PC-9 (cell line): Measurements from ENCODE around the gene LRGUK. TPM values are rescaled to one million over a fixed set of nuclear protein-coding genes. Genes with fewer than 3 reads are reported as not detected.

Experiments
- BruUV-seq: library from RNA; stranded (reverse); fragments of 400-500 nt; replicated peaks from 2 replicates; lab custom pipeline; 2021; lab: Mats Ljungman, UMichigan
- CTCF ChIA-PET: fragments of 300-600 bp; sonication (Branson Sonifier 250); formaldehyde crosslinking; loops from one replicate; lab custom pipeline; 2022; ENCODE audit warnings: antibody characterized with exemption; lab: Charles Lee
- POLR2A ChIA-PET: fragments of 300-600 bp; sonication (Branson Sonifier 250); formaldehyde crosslinking; loops from one replicate; lab custom pipeline; 2022; ENCODE audit warnings: antibody characterized with exemption; ENCODE audit not compliant: unreplicated experiment; lab: Charles Lee
- DNase-seq, 2 experiments: peaks; one replicate each; pipeline versions ENCODE4 v3.0.0 to v3.0.0-alpha.2; 2015 to 2022; ENCODE audit warnings: mixed read lengths in 1 of 2
- H2AFZ ChIP-seq: fragments of 200-600 bp; sonication (generic); 2 replicates; pipeline ENCODE4 v1.8.1; 2017; ENCODE audit warnings: antibody characterized with exemption
- H3F3A ChIP-seq: fragments of 200-600 bp; sonication (generic); 2 replicates; pipeline ENCODE4 v1.8.1; 2017; ENCODE audit warnings: antibody characterized with exemption, mild to moderate bottlenecking, low read depth; ENCODE audit not compliant: insufficient read depth
- H3K27ac ChIP-seq: fragments of 200-600 bp; sonication (generic); 2 replicates; pipeline ENCODE4 v1.6.1; 2016; ENCODE audit warnings: mixed run types
- H3K27me3 ChIP-seq: fragments of 200-600 bp; sonication (generic); 2 replicates; pipeline ENCODE4 v1.6.1; 2016; ENCODE audit warnings: low read depth, mixed run types; ENCODE audit not compliant: insufficient read depth
- H3K36me3 ChIP-seq: fragments of 200-600 bp; sonication (generic); 2 replicates; pipeline ENCODE4 v1.6.1; 2016; ENCODE audit warnings: low read depth, mixed run types
- H3K4me1 ChIP-seq: fragments of 200-600 bp; sonication (generic); replicated peaks from 2 replicates; pipeline ENCODE4 v1.6.1; 2016; ENCODE audit warnings: mixed run types; ENCODE audit not compliant: insufficient read depth
- H3K4me2 ChIP-seq: fragments of 200-600 bp; sonication (generic); 2 replicates; pipeline ENCODE4 v1.6.1; 2017; ENCODE audit warnings: mixed run types
- H3K4me3 ChIP-seq: fragments of 200-600 bp; sonication (generic); 2 replicates; pipeline ENCODE4 v1.6.1; 2016; ENCODE audit warnings: mixed run types
- H3K79me2 ChIP-seq: fragments of 200-600 bp; sonication (generic); 2 replicates; pipeline ENCODE4 v1.6.1; 2017; ENCODE audit warnings: low read depth, mixed run types
- H3K9me2 ChIP-seq: fragments of 200-600 bp; sonication (generic); 2 replicates; pipeline ENCODE4 v1.8.1; 2017; ENCODE audit warnings: mild to moderate bottlenecking; ENCODE audit not compliant: insufficient read depth
- H3K9me3 ChIP-seq: fragments of 200-600 bp; sonication (generic); 2 replicates; pipeline ENCODE4 v1.8.1; 2016; ENCODE audit warnings: low read depth; ENCODE audit not compliant: insufficient read depth
- H4K20me1 ChIP-seq: fragments of 200-600 bp; sonication (generic); 2 replicates; pipeline ENCODE4 v1.8.1; 2017; ENCODE audit not compliant: insufficient read depth
- CTCF ChIP-seq: fragments of 200-600 bp; sonication (generic); conservative IDR thresholded peaks from 2 replicates; pipeline ENCODE4 v1.6.1; 2017; ENCODE audit warnings: mixed run types, antibody characterized with exemption, mild to moderate bottlenecking, moderate library complexity
- EZH2 ChIP-seq: fragments of 200-600 bp; sonication (generic); IDR thresholded peaks from 2 replicates; pipeline ENCODE4 v1.8.0; 2017; ENCODE audit warnings: antibody characterized with exemption, low read depth
- intact Hi-C: fragments of 100-400 bp; cut with micrococcal nuclease; formaldehyde crosslinking; loops from one replicate; pipeline ENCODE4 v1.10.0; 2022; ENCODE audit not compliant: unreplicated experiment
- total RNA-seq: library from RNA; stranded (reverse); gene quantifications from 2 replicates; pipeline ENCODE4 v1.2.3, GENCODE V29; 2021

The LRGUK gene
- total RNA-seq, 1 experiment from 2014 or later, result 2.3 TPM

GRCh38 chr7:134126596-134126965 lies 559 bp upstream of the LRGUK start:
- no peak for DNase-seq
- no peaks in the 10 kb centered on the region for H3K36me3 ChIP-seq
- H3K79me2 ChIP-seq, result no peaks in the 10 kb centered on the region
- H4K20me1 ChIP-seq, result no peaks in the 10 kb centered on the region
- POLR2A ChIA-PET, result no interaction called here
- peak overlapping the region; percentile 71 for H3K4me3 ChIP-seq
- no TSS peak for BruUV-seq
- no peaks in the 10 kb centered on the region for H3K9me2 ChIP-seq
- H2AFZ ChIP-seq, result peak overlapping the region; percentile 95; the same call in 1 of the 2 replicates
- TF ChIP-seq CTCF (no peak), EZH2 (no peak)
- CTCF ChIA-PET, result no interaction called here
- H3K9me3 ChIP-seq, result no peaks in the 10 kb centered on the region
- H3K4me2 ChIP-seq, result peak overlapping the region; percentile 93
- intact Hi-C loops, result no loop called here
- 0 out of 2 replicates have a peak, but pooled peaks cover 9% of the 10 kb centered on the region for H3K27me3 ChIP-seq
- peaks cover 10% of the 10 kb centered on the region; the same call in 1 of the 2 replicates for H3K4me1 ChIP-seq
- no peak overlapping the region for H3K27ac ChIP-seq
- no peaks in the 10 kb centered on the region for H3F3A ChIP-seq

DNA sequence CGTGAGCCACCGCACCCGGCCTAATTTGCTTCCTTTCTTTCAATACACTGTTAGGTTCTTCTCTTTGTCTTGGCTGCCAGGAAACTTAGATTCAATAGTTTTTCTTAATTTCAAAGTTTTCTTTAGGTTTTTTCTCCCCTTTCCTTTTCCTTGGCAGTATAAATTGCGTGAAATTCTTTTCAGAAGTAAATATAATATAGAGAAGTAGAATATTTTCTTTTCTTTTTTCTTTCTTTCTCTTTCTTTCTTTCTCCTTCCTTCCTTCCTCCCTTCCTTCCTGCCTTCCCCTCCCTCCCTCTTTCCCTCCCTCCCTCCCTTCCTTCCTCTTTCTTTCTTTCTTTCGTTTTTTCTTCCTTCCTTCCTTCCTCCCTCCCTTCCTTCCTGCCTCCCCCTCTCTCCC lies 1.7 kb downstream of the LRGUK start:
- Histone ChIP-seq H3F3A (no peaks in the 10 kb centered on the region), H3K9me2 (no peaks in the 10 kb centered on the region), H3K36me3 (no peaks in the 10 kb centered on the region), H4K20me1 (no peaks in the 10 kb centered on the region), H3K79me2 (no peaks in the 10 kb centered on the region), H3K4me2 (no peak overlapping the region), H2AFZ (no peak overlapping the region), H3K4me1 (peaks cover 10% of the 10 kb centered on the region; the same call in 1 of the 2 replicates), H3K9me3 (no peaks in the 10 kb centered on the region), H3K27me3 (no peaks in the 10 kb centered on the region), H3K27ac (no peak overlapping the region), H3K4me3 (no peak overlapping the region)
- ChIA-PET POLR2A (no interaction called here), CTCF (no interaction called here)
- no TSS peak for BruUV-seq
- no peak for DNase-seq
- intact Hi-C loops, result no loop called here
- no peak for TF ChIP-seq EZH2
- no peak for TF ChIP-seq CTCF

DNA sequence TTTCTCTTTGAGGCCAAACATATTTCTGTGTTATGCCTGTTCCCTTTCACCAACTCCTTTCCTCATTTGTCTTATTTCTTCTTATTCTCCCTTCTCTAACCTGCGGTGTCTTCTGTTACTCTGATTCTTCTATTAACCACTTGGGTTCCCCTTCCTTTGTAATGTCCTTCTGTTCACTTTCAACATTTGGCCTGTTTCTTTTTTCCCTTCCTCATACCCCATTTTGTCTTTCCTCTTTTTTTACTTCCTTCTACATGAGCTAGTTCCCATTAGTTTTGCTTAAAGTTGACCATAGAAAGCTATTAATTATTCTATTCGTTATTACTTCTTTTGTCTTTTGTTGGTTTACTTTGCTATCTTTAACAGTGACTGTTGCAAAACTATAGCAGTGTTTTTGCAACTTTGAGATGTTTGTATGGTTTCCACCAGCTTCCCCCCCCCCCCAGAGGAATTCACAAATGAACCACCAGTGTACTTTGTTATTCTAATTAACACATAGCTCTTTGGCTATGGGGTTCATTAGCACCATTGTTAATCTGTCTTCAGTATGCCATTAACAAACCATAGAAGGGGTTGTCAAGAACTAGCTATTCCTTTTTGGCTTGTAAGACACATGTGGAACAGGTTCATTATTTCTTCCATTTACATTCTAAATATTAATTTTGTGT lies 2.9 kb downstream of the LRGUK start:
- no peak for DNase-seq
- H3F3A ChIP-seq, result no peaks in the 10 kb centered on the region
- H3K27ac ChIP-seq, result no peak overlapping the region
- no peaks in the 10 kb centered on the region for H3K79me2 ChIP-seq
- H3K9me2 ChIP-seq, result no peaks in the 10 kb centered on the region
- no peak overlapping the region for H3K4me3 ChIP-seq
- H3K36me3 ChIP-seq, result no peaks in the 10 kb centered on the region
- no peaks in the 10 kb centered on the region for H3K27me3 ChIP-seq
- H3K4me2 ChIP-seq, result no peak overlapping the region
- H3K4me1 ChIP-seq, result peaks cover 10% of the 10 kb centered on the region; the same call in 1 of the 2 replicates
- no peaks in the 10 kb centered on the region for H3K9me3 ChIP-seq
- ChIA-PET CTCF (no interaction called here), POLR2A (no interaction called here)
- BruUV-seq, result no TSS peak
- intact Hi-C loops, result no loop called here
- H4K20me1 ChIP-seq, result no peaks in the 10 kb centered on the region
- H2AFZ ChIP-seq, result no peak overlapping the region
- TF ChIP-seq EZH2 (no peak), CTCF (no peak)
